GM11168 (cell line): ENCODE data around the gene KRT6B.
"Not testable (repeated sequence)": the region's sequence is repeated elsewhere in the genome, so short reads cannot be mapped to it uniquely, and the experiment has no call there.

Experiments used
- in situ Hi-C: fragments of 300-500 bp; cut with MboI; formaldehyde crosslinking; loops from one replicate; pipeline ENCODE4 v1.12.0; 2022; ENCODE audit warnings: low sequenced_read_pairs; ENCODE audit not compliant: unreplicated experiment

Gene KRT6B

DNA sequence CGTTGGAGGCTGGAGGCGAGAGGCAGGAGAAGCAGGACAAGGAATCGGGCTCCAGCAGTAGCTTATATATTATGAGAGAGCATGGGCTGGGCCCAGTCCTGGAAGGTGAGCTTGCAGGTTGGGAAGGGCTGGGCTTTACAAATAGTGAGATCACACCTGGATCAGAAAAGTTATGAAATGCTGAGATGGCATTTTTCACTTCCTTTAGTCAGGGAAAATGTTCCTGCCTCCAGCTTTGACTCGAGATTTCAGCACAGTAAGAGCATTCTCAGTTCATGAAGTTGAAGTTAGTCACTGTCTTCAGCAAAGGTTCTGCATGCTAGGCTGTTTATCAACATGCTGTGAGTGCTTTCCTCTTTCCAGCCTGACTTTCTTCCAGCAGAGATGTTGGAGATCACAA is 21.8 kb upstream of the KRT6B start, which contains the start of gene KRT6C:
Gene KRT6C (minus strand): TSS at position 38 of the 400 bp plus-strand sequence. CDS start 68 bp downstream, outside the sequence.
- in situ Hi-C loops = no loop called here

DNA sequence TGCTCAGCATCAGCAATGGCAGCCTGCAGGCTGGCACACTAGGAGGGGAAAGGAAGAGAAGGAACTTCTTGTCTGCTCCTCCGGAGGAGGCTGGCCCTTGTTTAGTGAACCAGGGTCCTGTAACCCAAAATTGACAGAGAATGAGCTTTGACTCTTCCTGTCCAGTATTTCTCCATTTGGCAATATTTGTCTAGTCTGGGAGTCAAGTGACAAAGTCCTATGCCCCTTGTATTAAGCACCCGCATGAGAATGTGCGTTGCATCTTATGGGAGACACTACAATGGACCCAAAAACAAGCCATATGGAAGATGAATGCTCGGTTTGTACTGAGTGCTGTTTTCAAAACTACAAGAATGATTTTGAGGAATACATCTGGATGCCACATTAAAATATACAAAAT is 17.9 kb upstream of the KRT6B start:
- in situ Hi-C loops = no loop called here

GRCh38 chr12:52464897-52465296 is 13.0 kb upstream of the KRT6B start:
- in situ Hi-C loops = no loop called here

DNA sequence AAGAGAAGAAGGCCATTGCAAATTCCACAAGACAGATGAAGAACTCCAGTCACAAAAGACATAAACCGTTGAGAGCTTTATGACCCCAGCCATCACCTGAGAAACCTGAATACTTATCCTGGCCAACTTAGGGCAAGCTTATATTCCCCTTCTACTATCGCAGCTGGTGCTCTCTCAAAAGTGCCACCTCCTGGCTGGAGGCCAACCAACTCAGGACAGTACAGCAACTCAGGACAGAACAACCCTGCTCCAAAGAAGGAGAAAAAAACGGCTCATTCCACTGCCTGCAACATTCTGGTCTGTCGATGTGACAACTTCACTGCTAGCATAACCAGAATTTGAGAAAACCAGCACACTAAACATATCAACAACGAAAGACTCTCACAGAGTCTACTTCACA is 9.7 kb upstream of the KRT6B start:
- in situ Hi-C loops = no loop called here

DNA sequence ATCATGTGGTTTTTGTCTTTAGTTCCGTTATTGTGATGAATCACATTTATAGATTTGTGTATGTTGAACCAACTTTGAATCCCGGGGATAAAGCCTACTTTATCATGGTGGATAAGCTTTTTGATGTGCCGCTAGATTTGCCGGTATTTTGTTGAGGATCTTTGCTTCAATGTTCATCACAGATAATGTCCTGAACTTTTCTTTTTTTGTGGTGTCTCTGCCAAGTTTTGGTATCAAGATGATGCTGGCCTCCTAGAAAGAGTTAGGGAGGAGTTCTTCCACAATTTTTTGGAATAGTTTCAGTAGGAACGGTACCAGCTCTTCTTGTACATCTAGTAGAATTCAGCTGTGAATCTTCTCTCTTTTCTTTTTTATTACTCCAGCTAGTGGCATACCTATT is 6.9 kb upstream of the KRT6B start:
- in situ Hi-C loops = no loop called here

DNA sequence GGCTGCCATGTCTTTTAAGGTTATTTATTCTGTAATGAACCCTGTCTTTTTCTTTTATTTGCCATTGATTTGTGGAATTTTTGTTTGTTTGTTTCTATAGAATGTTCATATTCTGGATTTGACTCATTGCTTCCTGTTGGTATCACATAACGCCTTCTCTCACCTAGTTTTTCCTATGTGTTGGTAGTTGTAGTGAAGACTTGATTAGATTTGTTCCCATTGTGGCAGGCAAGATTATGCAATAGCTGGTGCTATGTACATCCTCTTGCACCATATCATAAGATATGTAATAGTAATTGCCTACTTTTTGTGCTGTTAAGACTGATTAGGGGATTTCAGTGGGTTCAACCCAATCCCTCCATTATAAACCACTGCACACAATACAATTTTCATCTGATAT is 3.9 kb upstream of the KRT6B start:
- in situ Hi-C loops = no loop called here

DNA sequence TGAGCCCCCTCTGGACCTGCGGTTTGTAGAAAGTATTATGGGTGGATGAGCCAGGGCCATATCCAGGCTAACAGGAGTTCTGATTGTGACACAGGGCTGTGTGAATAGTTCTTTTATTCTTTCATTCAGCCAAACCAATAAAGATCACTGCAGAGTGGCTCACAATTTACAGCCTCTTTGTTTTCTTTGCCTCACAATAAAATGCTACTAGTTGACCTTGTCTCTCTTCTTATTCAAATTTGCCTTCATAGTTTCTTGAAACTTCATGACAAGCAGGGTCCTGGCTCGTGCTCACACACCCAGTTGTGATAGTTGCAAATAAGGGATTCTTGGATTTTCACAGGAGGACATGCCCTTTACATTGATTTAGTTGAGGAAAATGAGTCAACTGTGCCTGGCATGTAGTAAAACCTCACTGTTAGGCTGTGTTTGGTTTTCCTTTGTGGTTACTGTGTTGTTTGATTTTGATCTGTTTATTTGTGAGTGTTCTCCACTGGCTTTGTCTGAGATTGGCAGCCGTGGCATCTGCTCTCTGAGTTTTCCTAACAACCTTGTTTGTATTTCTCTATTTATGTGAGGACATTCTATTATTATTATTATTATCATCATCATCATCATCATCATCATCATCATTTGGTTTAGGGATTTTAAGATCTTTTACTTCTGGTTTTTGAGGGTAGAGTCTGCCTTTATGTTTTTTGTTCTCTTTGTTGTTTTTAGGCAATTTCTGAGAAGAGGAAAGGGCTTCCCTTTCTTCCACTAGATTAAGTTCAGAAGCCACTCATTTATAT is 2.7 kb upstream of the KRT6B start:
- in situ Hi-C loops = no loop called here

DNA sequence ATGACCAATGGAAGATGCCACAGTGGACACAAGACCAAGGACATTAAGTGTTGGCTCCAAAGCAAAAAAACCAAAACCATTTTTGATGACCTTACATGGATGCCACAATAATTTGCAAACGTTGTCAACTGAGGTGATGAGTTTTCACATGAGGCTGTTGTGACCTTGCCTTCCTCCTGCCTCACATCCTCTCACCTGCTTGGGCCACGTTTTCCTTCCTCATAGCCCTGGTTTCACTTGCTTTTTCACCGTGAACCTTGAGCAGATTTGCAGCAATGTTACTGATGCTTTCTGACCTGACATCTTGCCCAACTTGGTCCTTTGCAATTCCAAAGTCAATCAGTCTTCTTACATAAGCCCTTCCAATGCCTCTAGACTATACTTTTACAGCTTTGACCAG is 3.7 kb downstream of the KRT6B start:
- in situ Hi-C loops = no loop called here

GRCh38 chr12:52447196-52447595 is 4.8 kb downstream of the KRT6B start:
- in situ Hi-C loops = not testable (repeated sequence)

GRCh38 chr12:52446367-52447045 is 5.4 kb downstream of the KRT6B start:
- in situ Hi-C loops = no loop called here

- in situ Hi-C loops = no loop called here
Observed at GRCh38 chr12:52445876-52446275, 6.1 kb downstream of the KRT6B start.

DNA sequence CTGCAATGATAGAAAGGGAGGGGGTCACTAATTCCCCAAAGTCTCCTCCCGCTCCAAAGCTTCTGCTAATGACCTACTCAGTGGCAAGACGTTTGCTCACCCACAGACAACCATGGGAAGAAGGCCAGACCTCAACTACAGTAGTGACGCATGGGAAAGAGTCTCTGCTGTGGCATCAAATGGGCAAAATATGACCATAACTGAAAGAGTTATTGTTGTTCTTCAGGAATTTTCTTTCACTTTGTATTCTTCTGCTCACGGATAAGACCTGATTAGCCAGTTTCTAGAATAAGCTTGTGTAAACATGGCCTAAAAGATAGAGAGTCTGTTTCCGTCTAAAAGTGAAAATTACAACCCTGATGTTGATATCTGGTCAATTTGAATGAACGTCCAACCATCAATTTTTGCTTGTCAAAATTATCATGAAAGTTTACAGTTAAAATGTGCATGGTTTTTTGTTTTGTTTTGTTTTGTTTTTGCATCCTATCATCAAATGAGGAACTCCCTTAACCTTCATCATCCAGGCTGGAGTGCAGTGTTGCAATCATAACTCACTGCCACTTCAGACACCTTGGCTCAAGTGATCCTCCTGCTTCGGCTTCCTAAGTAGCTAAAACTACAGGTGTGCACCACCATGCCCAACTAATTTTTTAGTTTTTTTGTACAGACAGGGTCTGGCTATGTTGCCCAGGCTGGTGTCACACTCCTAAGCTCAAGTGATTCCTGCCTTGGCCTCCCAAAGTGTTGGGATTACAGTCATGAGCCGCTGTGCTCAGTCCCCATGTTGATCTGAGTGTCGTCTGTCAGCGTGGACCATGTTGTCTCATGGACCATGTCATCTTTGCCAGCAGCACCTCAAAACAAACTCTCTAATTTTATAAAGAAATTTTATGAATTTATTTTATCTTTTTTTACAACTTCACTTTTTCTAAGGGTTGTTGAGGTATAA is 7.0 kb downstream of the KRT6B start:
- in situ Hi-C loops = no loop called here

DNA sequence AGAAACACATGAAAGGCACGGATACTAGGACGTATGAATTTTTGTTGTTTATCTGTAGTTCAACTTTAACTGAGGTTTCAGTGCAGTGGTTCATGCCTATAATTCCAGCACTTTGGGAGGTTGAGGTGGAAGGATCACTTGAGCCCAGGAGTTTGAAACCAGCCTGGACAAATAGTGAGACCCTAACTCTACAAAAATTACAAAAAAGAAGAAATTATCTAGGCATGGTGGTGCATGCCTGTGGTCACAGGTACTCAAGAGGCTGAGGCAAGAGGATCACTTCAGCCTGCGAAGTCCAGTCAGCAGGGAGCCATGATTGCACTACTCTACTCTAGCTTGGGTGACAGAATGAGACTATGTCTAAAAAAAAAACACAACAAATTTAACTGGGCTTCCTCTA is 8.0 kb downstream of the KRT6B start:
- in situ Hi-C loops = no loop called here

DNA sequence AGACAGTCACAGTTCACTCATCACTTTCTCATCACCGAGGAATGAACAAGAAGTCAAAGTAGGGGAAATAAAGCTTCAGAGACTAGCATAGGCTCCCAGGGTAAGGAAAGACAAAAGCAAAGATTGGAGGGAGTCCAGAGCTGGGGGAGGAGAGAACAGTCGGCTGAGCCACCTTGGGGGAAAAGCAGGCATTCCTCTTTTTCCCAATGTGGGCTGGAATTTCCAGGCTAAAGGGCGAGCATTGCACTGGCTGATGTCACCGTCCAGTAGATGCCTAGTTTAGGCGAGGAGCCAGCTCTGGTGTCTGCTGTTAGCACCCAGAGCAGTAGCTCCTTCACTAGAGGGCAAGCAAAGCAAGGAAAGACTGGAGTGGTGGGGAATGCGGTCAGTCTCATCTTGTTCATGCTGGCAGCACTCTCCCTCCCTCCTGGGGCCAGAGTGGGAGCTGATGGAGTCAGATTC is 9.3 kb downstream of the KRT6B start:
- in situ Hi-C loops = no loop called here

- in situ Hi-C loops = no loop called here
Observed at GRCh38 chr12:52441320-52441911, 10.5 kb downstream of the KRT6B start.

GRCh38 chr12:52440821-52441319 is 11.1 kb downstream of the KRT6B start:
- in situ Hi-C loops = no loop called here

DNA sequence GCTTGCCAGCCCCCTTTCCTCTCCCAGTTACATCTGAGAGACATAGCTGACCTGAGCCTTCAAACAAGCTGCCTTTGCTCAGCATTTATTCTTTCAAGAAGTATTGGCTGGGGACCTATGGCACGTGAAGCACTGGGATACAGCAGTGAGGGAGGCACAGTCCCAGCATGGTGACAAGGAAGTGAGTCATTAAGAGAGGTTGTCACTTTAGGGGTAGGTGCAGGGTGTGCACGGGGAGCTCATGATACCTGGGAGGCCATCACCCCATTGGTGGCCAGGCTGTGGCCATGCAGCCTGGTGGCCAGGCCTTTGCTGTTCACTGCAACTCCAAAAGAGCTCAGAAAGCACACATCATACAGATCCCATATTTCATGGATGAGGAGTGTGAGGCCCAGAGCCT is 12.1 kb downstream of the KRT6B start:
- in situ Hi-C loops = no loop called here

DNA sequence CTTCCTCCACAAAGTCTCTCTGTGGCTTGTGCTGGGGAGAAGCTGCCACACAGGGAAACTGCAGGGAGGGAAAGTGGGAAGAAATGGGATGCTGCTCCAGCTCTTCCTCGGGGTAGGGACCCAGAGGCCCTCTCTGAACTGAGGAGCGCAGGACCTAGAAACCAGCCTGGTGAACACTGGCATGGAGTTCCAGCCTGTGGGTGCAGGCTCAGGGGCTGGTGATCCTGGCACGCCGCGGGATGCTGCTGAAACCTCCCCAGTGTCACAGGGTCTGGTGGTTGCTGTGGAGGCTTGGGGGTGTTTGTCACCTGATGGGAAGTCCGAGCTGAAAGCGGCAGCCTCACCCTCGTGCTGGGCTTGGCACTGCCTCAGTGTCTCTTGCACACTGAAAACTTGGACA is 12.5 kb downstream of the KRT6B start:
- in situ Hi-C loops = no loop called here

GRCh38 chr12:52438305-52439301 is 13.3 kb downstream of the KRT6B start:
- in situ Hi-C loops = no loop called here
